Stimulated activated naive B cell treated with anti-CD40 and anti-IgM and Interleukin-4, amounts not matched to agents 10 μg/mL and 1 μg/mL and 100 μg/mL, for 72 hours (primary cell): ENCODE data around the gene RAD9A.
A peak's percentile ranks its signal among the peaks of the same experiment; 100 is the strongest.
"Not testable (repeated sequence)": the region's sequence is repeated elsewhere in the genome, so short reads cannot be mapped to it uniquely, and the experiment has no call there.

Experiments
- ATAC-seq, 2 donors: fragments of 150-1000 bp; cut with Tn5 transposase; replicated peaks; 2 replicates each; pipeline ENCODE4 v1.10.0; 2021; ENCODE audit warnings: moderate library complexity in 1 of 2
- DNase-seq: peaks from one replicate; pipeline ENCODE4 v3.0.0; 2021
- H3K27ac Mint-ChIP-seq: one replicate; pipeline ENCODE4 v1.8.0; 2022; ENCODE audit warnings: mild to moderate bottlenecking, mixed read lengths
- H3K27me3 Mint-ChIP-seq, 2 donors: one replicate each; pipeline ENCODE4 v1.8.0; 2022; ENCODE audit warnings: mixed read lengths in 2 of 2
- H3K36me3 Mint-ChIP-seq, 2 donors: one replicate each; pipeline ENCODE4 v1.8.0; 2022; ENCODE audit warnings: mixed read lengths in 2 of 2, mild to moderate bottlenecking in 1 of 2
- H3K4me1 Mint-ChIP-seq, 2 donors: one replicate each; pipeline ENCODE4 v1.8.0; 2022; ENCODE audit warnings: mixed read lengths in 2 of 2, mild to moderate bottlenecking in 1 of 2
- H3K4me3 Mint-ChIP-seq, 2 donors: one replicate each; pipeline ENCODE4 v1.8.0; 2022; ENCODE audit warnings: mild to moderate bottlenecking in 2 of 2, mixed read lengths in 2 of 2, moderate library complexity in 1 of 2
- H3K9me3 Mint-ChIP-seq, 2 donors: one replicate each; pipeline ENCODE4 v1.8.0; 2022; ENCODE audit warnings: mixed read lengths in 2 of 2, mild to moderate bottlenecking in 1 of 2

Gene RAD9A

GRCh38 chr11:67393437-67393836, 1.7 kb downstream of the RAD9A start:
- Mint-ChIP-seq H3K36me3 (peaks cover 25% of the 10 kb centered on the region in 2 donors), H3K27me3 (no peaks in the 10 kb centered on the region), H3K27ac (no peak overlapping the region), H3K4me1 (peaks cover 40 to 67% of the 10 kb centered on the region in 2 donors), H3K4me3 (peak overlapping the region; percentile 18 to 32), H3K9me3 (no peaks in the 10 kb centered on the region)
- ATAC-seq = no peak
- DNase-seq = no peak

GRCh38 chr11:67393990-67394389, 2.2 kb downstream of the RAD9A start:
- Mint-ChIP-seq H3K36me3 (peaks cover 25 to 26% of the 10 kb centered on the region in 2 donors), H3K4me3 (peak overlapping the region; percentile 18 to 32), H3K27me3 (no peaks in the 10 kb centered on the region), H3K9me3 (no peaks in the 10 kb centered on the region), H3K27ac (no peak overlapping the region), H3K4me1 (peaks cover 37 to 68% of the 10 kb centered on the region in 2 donors)
- ATAC-seq (no peak), DNase-seq (no peak)

GRCh38 chr11:67395555-67396258, 3.9 kb downstream of the RAD9A start:
- Mint-ChIP-seq H3K9me3 (no peaks in the 10 kb centered on the region), H3K36me3 (peaks cover 33 to 34% of the 10 kb centered on the region in 2 donors), H3K27me3 (no peaks in the 10 kb centered on the region), H3K4me1 (peaks cover 34 to 64% of the 10 kb centered on the region in 2 donors), H3K27ac (peak overlapping the region; percentile 79), H3K4me3 (no peak overlapping the region)
- ATAC-seq (no peak), DNase-seq (no peak)

GRCh38 chr11:67396259-67396581, 4.4 kb downstream of the RAD9A start:
- H3K9me3 Mint-ChIP-seq = no peaks in the 10 kb centered on the region
- H3K4me3 Mint-ChIP-seq = no peak overlapping the region
- H3K36me3 Mint-ChIP-seq = peaks cover 34 to 35% of the 10 kb centered on the region in 2 donors
- DNase-seq (no peak), ATAC-seq (no peak)
- no peaks in the 10 kb centered on the region for H3K27me3 Mint-ChIP-seq
- H3K27ac Mint-ChIP-seq = no peak overlapping the region
- peaks cover 32 to 62% of the 10 kb centered on the region in 2 donors for H3K4me1 Mint-ChIP-seq

GRCh38 chr11:67396587-67397389, 5.0 kb downstream of the RAD9A start:
- no peak overlapping the region for H3K4me3 Mint-ChIP-seq
- no peaks in the 10 kb centered on the region for H3K27me3 Mint-ChIP-seq
- DNase-seq (no peak), ATAC-seq (no peak)
- H3K9me3 Mint-ChIP-seq = no peaks in the 10 kb centered on the region
- peak overlapping the region; percentile 84 for H3K27ac Mint-ChIP-seq
- peaks cover 34 to 35% of the 10 kb centered on the region in 2 donors for H3K36me3 Mint-ChIP-seq
- H3K4me1 Mint-ChIP-seq = peaks cover 31 to 57% of the 10 kb centered on the region in 2 donors

GRCh38 chr11:67397536-67397935, 5.8 kb downstream of the RAD9A start:
- Mint-ChIP-seq H3K36me3 (peaks cover 34 to 35% of the 10 kb centered on the region in 2 donors), H3K27me3 (no peaks in the 10 kb centered on the region), H3K4me1 (peaks cover 28 to 53% of the 10 kb centered on the region in 2 donors), H3K27ac (peak overlapping the region; percentile 72), H3K9me3 (no peaks in the 10 kb centered on the region), H3K4me3 (no peak overlapping the region)
- ATAC-seq = no peak
- no peak for DNase-seq

GRCh38 chr11:67397986-67398660, 6.3 kb downstream of the RAD9A start:
- Mint-ChIP-seq H3K36me3 (peaks cover 32 to 35% of the 10 kb centered on the region in 2 donors), H3K27ac (peak overlapping the region; percentile 72), H3K27me3 (no peaks in the 10 kb centered on the region), H3K9me3 (no peaks in the 10 kb centered on the region), H3K4me1 (peaks cover 25 to 51% of the 10 kb centered on the region in 2 donors), H3K4me3 (no peak overlapping the region)
- DNase-seq = no peak
- ATAC-seq = no peak

- H3K4me1 Mint-ChIP-seq = peaks cover 22 to 51% of the 10 kb centered on the region in 2 donors
- H3K9me3 Mint-ChIP-seq = no peaks in the 10 kb centered on the region
- ATAC-seq = no peak
- peak overlapping the region; percentile 17 to 33 for H3K4me3 Mint-ChIP-seq
- H3K36me3 Mint-ChIP-seq = peaks cover 31 to 32% of the 10 kb centered on the region in 2 donors
- no peak for DNase-seq
- no peaks in the 10 kb centered on the region for H3K27me3 Mint-ChIP-seq
- H3K27ac Mint-ChIP-seq = peak overlapping the region; percentile 47
These were observed 7.1 kb downstream of the RAD9A start for GRCh38 chr11:67398661-67399563.

GRCh38 chr11:67400251-67400941, 8.6 kb downstream of the RAD9A start:
- H3K4me3 Mint-ChIP-seq = peak overlapping the region; percentile 86 to 98
- H3K27me3 Mint-ChIP-seq = no peaks in the 10 kb centered on the region
- no peak for ATAC-seq
- peaks cover 29 to 65% of the 10 kb centered on the region in 2 donors for H3K4me1 Mint-ChIP-seq
- H3K9me3 Mint-ChIP-seq = no peaks in the 10 kb centered on the region
- DNase-seq = no peak
- H3K36me3 Mint-ChIP-seq = peaks cover 33 to 38% of the 10 kb centered on the region in 2 donors
- peak overlapping the region; percentile 88 for H3K27ac Mint-ChIP-seq

- Mint-ChIP-seq H3K27ac (peak overlapping the region; percentile 88), H3K9me3 (no peaks in the 10 kb centered on the region), H3K4me3 (peak overlapping the region; percentile 86 to 98), H3K4me1 (peaks cover 34 to 69% of the 10 kb centered on the region in 2 donors), H3K27me3 (no peaks in the 10 kb centered on the region), H3K36me3 (peaks cover 36 to 40% of the 10 kb centered on the region in 2 donors)
- ATAC-seq = peak; percentile 27 to 34
- no peak for DNase-seq
These were observed 9.2 kb downstream of the RAD9A start for GRCh38 chr11:67400942-67401494.

GRCh38 chr11:67401495-67402191, 9.9 kb downstream of the RAD9A start, which contains the start of gene PPP1CA:
Gene PPP1CA, minus strand, starts transcription at chr11:67401858. Its CDS starts 76 bp downstream, at chr11:67401782.
- peak; percentile 86 for DNase-seq
- Mint-ChIP-seq H3K36me3 (peaks cover 41% of the 10 kb centered on the region in 2 donors), H3K9me3 (no peaks in the 10 kb centered on the region), H3K27me3 (no peaks in the 10 kb centered on the region), H3K4me1 (peaks cover 37 to 69% of the 10 kb centered on the region in 2 donors), H3K4me3 (peak within 1 kb of the TSS; percentile 86 to 98), H3K27ac (peak within 1 kb of the TSS; percentile 90)
- ATAC-seq = peak; percentile 75 to 82

GRCh38 chr11:67402192-67402839, 10.5 kb downstream of the RAD9A start:
- peak overlapping the region; percentile 86 to 98 for H3K4me3 Mint-ChIP-seq
- not testable (repeated sequence) for H3K27me3 Mint-ChIP-seq
- H3K36me3 Mint-ChIP-seq = peaks cover 38 to 41% of the 10 kb centered on the region in 2 donors

More at GRCh38 chr11:67402192-67402839, 10.5 kb downstream of the RAD9A start:
- H3K4me1 Mint-ChIP-seq = peaks cover 40 to 69% of the 10 kb centered on the region in 2 donors
- H3K9me3 Mint-ChIP-seq, DNase-seq, ATAC-seq: not testable (repeated sequence)
- H3K27ac Mint-ChIP-seq = peak overlapping the region; percentile 90
